ENCODE results near the gene NOC2L. TPM values are rescaled to one million over a fixed set of nuclear protein-coding genes. Genes with fewer than 3 reads are reported as not detected.

NOC2L gene
- total and polyA plus RNA-seq, 2 donors (not counting 3 experiments of a cell fraction or from before 2014, with no cell fraction given): 55.3 to 87.9 TPM

GRCh38 chr1:975365-975764 is 16.3 kb upstream of the NOC2L start:
- Histone ChIP-seq H3K36me3 (ENCODE audit: control insufficient read depth in 2 of 2, extremely low read depth in 1 of 2, insufficient read depth in 2 of 2, low read length in 2 of 2) (no peaks in the 10 kb centered on the region), H3K9ac (replicated peaks; ENCODE audit: extremely low read depth, insufficient read depth, low read length) (no peak overlapping the region), H3K4me2 (ENCODE audit: insufficient read depth, low read length) (no peak overlapping the region), H3K9me3 (replicated peaks; ENCODE audit: control insufficient read depth, insufficient read depth, low read length) (no peaks in the 10 kb centered on the region), H3K4me3 (replicated peaks in 1 of 3; ENCODE audit: insufficient read depth in 1 of 3, low read depth in 1 of 3, low read length in 3 of 3) (no peak overlapping the region), H3K4me1 (ENCODE audit: control insufficient read depth, extremely low read depth, insufficient read depth, low read length) (no peaks in the 10 kb centered on the region), H3K27ac (ENCODE audit: insufficient read depth, low read depth, low read length) (no peak overlapping the region), H3K79me2 (ENCODE audit: control insufficient read depth, insufficient read depth, low read length) (no peaks in the 10 kb centered on the region), H3K27me3 (ENCODE audit: control insufficient read depth in 2 of 2, insufficient read depth in 2 of 2, low read length in 2 of 2) (peaks cover 0 to 2% of the 10 kb centered on the region in 2 experiments), H2AFZ (ENCODE audit: low read depth, low read length) (no peak overlapping the region), H4K20me1 (replicated peaks; ENCODE audit: control insufficient read depth, extremely low read depth, insufficient read depth, low read length) (no peaks in the 10 kb centered on the region), H3K9me1 (replicated peaks; ENCODE audit: control insufficient read depth, extremely low read depth, insufficient read depth, low read length) (no peaks in the 10 kb centered on the region)
- ChIA-PET CTCF (interaction anchor here (1.3 to 1.5 kb wide), 4 partner anchors 9 to 316 kb away, joined by 3 to 5 read pairs (median 4); partner anchors contain the start of gene PLEKHN1), POLR2A (no interaction called here)
- dilution Hi-C loops (cut with MboI; ENCODE audit: extremely low pct_ligation_motif_present, low sequenced_read_pairs) (no loop called here), intact Hi-C loops (cut with micrococcal nuclease) (no loop called here)
- TF ChIP-seq EZH2 (IDR thresholded peaks at IDR 0.05; ENCODE audit: borderline replicate concordance, low read depth, low read length, severe bottlenecking): no peak
- FAIRE-seq (no peak), DNase-seq (ENCODE audit: low read depth, low spot score) (no peak)
- no TSS peak for BruUV-seq (replicated peaks)

GRCh38 chr1:974687-975328 is 15.8 kb upstream of the NOC2L start:
- H3K9me1 ChIP-seq (replicated peaks; ENCODE audit: control insufficient read depth, extremely low read depth, insufficient read depth, low read length): no peaks in the 10 kb centered on the region
- no peaks in the 10 kb centered on the region for H4K20me1 ChIP-seq (replicated peaks; ENCODE audit: control insufficient read depth, extremely low read depth, insufficient read depth, low read length)
- no peak overlapping the region for H3K9ac ChIP-seq (replicated peaks; ENCODE audit: extremely low read depth, insufficient read depth, low read length)
- H3K36me3 ChIP-seq (ENCODE audit: control insufficient read depth in 2 of 2, extremely low read depth in 1 of 2, insufficient read depth in 2 of 2, low read length in 2 of 2): no peaks in the 10 kb centered on the region
- ChIA-PET CTCF (interaction anchor here (1.2 to 1.4 kb wide), 3 partner anchors 10 to 27 kb away, joined by 3 to 4 read pairs (median 3); no protein-coding TSS in a partner anchor), POLR2A (no interaction called here)
- H3K27ac ChIP-seq (ENCODE audit: insufficient read depth, low read depth, low read length): no peak overlapping the region
- BruUV-seq (replicated peaks): no TSS peak
- no peak overlapping the region for H3K4me3 ChIP-seq (replicated peaks in 1 of 3; ENCODE audit: insufficient read depth in 1 of 3, low read depth in 1 of 3, low read length in 3 of 3)
- H3K27me3 ChIP-seq (ENCODE audit: control insufficient read depth in 2 of 2, insufficient read depth in 2 of 2, low read length in 2 of 2): peaks cover 0 to 2% of the 10 kb centered on the region in 2 experiments
- H2AFZ ChIP-seq (ENCODE audit: low read depth, low read length): no peak overlapping the region
- dilution Hi-C loops (cut with MboI; ENCODE audit: extremely low pct_ligation_motif_present, low sequenced_read_pairs): no loop called here
- FAIRE-seq (no peak), DNase-seq (ENCODE audit: low read depth, low spot score) (no peak)
- no peak for TF ChIP-seq POLR2AphosphoS5 (IDR thresholded peaks at IDR 0.05; ENCODE audit: insufficient read depth, low read depth, low read length)
- no peak overlapping the region for H3K4me2 ChIP-seq (ENCODE audit: insufficient read depth, low read length)
- H3K79me2 ChIP-seq (ENCODE audit: control insufficient read depth, insufficient read depth, low read length): no peaks in the 10 kb centered on the region
- no peaks in the 10 kb centered on the region for H3K9me3 ChIP-seq (replicated peaks; ENCODE audit: control insufficient read depth, insufficient read depth, low read length)
- H3K4me1 ChIP-seq (ENCODE audit: control insufficient read depth, extremely low read depth, insufficient read depth, low read length): no peaks in the 10 kb centered on the region
- intact Hi-C loops (cut with micrococcal nuclease): no loop called here

All from endothelial cell of umbilical vein (primary cell).